GM19468 (cell line): ENCODE data around the gene TUBB4A.
"Not testable (repeated sequence)": the region's sequence is repeated elsewhere in the genome, so short reads cannot be mapped to it uniquely, and the experiment has no call there.

ENCODE experiments used
- ATAC-seq: cut with Tn5 transposase; IDR thresholded peaks from one replicate; pipeline ENCODE4 v1.9.1; 2021; ENCODE audit warnings: mild to moderate bottlenecking, moderate library complexity, moderate number of reproducible peaks; ENCODE audit not compliant: unreplicated experiment; ENCODE audit errors: extremely low read depth

The TUBB4A gene

GRCh38 chr19:6501740-6502648 lies at the start of gene TUBB4A:
Gene TUBB4A, minus strand, starts transcription at chr19:6502309. Its CDS starts 97 bp downstream, at chr19:6502212.
- ATAC-seq, result no peak

GRCh38 chr19:6551091-6551490 lies 49.0 kb upstream of the TUBB4A start:
- ATAC-seq, result no peak

GRCh38 chr19:6550679-6551078 lies 48.6 kb upstream of the TUBB4A start:
- ATAC-seq, result not testable (repeated sequence)

GRCh38 chr19:6543866-6544347 lies 41.8 kb upstream of the TUBB4A start:
- no peak for ATAC-seq

GRCh38 chr19:6540918-6541689 lies 39.0 kb upstream of the TUBB4A start:
- ATAC-seq, result no peak

GRCh38 chr19:6539514-6539913 lies 37.4 kb upstream of the TUBB4A start:
- ATAC-seq, result no peak

- no peak for ATAC-seq
Observed at GRCh38 chr19:6535558-6536137, 33.5 kb upstream of the TUBB4A start.

- ATAC-seq, result no peak
Observed at GRCh38 chr19:6534451-6535093, 32.5 kb upstream of the TUBB4A start.

- ATAC-seq, result no peak
Observed at GRCh38 chr19:6533746-6534418, 31.8 kb upstream of the TUBB4A start.

GRCh38 chr19:6533000-6533328 lies 30.9 kb upstream of the TUBB4A start:
- ATAC-seq, result no peak

- ATAC-seq, result no peak
Observed at GRCh38 chr19:6532244-6532999, 30.3 kb upstream of the TUBB4A start.

- no peak for ATAC-seq
Observed at GRCh38 chr19:6531956-6532243, 29.8 kb upstream of the TUBB4A start.

GRCh38 chr19:6531163-6531955 lies 29.2 kb upstream of the TUBB4A start:
- ATAC-seq, result no peak

- ATAC-seq, result no peak
Observed at GRCh38 chr19:6530386-6531162, 28.5 kb upstream of the TUBB4A start, which contains the start of gene TNFSF9. Gene TNFSF9, plus strand, starts transcription at chr19:6531026. Its CDS starts 11 bp downstream, at chr19:6531037.

GRCh38 chr19:6529937-6530385 lies 27.9 kb upstream of the TUBB4A start:
- ATAC-seq, result no peak

- no peak for ATAC-seq
Observed at GRCh38 chr19:6529351-6529750, 27.2 kb upstream of the TUBB4A start.

- ATAC-seq, result no peak
Observed at GRCh38 chr19:6528544-6529121, 26.5 kb upstream of the TUBB4A start.
